ENCODE results near the gene ZEB2.

The ZEB2 gene

DNA sequence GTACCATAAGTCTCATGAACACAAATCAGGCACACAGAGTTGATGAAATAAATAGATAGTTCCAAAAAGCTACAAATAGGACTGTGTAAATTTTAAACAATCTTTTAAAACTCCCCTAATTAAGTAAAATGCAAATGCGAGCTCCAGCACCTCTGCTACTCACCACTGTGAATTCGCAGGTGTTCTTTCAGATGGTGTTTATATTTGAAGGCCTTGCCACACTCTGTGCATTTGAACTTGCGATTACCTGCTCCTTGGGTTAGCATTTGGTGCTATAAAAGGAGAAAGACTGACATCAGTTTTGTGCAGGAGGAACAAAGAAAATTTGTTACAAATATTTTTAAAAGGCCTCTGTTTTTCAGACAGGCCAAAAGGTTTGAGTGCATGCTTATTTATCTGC is 118.9 kb downstream of the ZEB2 start:
- Histone ChIP-seq H3K79me2 (ENCODE audit: insufficient read depth, low read length) (no peaks in the 10 kb centered on the region), H3K9me3 (ENCODE audit: insufficient read depth, low read length) (no peaks in the 10 kb centered on the region), H3K27me3 (ENCODE audit: low read length) (no peaks in the 10 kb centered on the region), H3K4me2 (ENCODE audit: low read depth, low read length, poor library complexity, severe bottlenecking) (peak overlapping the region; percentile 82), H2AFZ (ENCODE audit: low read depth, low read length, severe bottlenecking) (no peak overlapping the region), H3K27ac (ENCODE audit: low read depth, low read length) (peak overlapping the region; percentile 85), H3K4me3 (ENCODE audit: insufficient read depth, low read length, poor library complexity, severe bottlenecking) (peak overlapping the region; percentile 35), H3K36me3 (ENCODE audit: low read length) (peaks cover 11% of the 10 kb centered on the region; the same call in 1 of the 2 replicates), H3K9me2 (replicated peaks; ENCODE audit: insufficient read depth, low read length) (no peaks in the 10 kb centered on the region), H4K20me1 (ENCODE audit: low read depth, low read length) (no peaks in the 10 kb centered on the region), H3F3A (ENCODE audit: insufficient read depth) (peaks cover 13% of the 10 kb centered on the region; the same call in 1 of the 2 replicates), H3K9ac (ENCODE audit: low read length) (peak overlapping the region; percentile 13)
- TF ChIP-seq, protein P1, sequence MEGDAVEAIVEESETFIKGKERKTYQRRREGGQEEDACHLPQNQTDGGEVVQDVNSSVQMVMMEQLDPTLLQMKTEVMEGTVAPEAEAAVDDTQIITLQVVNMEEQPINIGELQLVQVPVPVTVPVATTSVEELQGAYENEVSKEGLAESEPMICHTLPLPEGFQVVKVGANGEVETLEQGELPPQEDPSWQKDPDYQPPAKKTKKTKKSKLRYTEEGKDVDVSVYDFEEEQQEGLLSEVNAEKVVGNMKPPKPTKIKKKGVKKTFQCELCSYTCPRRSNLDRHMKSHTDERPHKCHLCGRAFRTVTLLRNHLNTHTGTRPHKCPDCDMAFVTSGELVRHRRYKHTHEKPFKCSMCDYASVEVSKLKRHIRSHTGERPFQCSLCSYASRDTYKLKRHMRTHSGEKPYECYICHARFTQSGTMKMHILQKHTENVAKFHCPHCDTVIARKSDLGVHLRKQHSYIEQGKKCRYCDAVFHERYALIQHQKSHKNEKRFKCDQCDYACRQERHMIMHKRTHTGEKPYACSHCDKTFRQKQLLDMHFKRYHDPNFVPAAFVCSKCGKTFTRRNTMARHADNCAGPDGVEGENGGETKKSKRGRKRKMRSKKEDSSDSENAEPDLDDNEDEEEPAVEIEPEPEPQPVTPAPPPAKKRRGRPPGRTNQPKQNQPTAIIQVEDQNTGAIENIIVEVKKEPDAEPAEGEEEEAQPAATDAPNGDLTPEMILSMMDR (IDR thresholded peaks at IDR 0.05; ENCODE audit: insufficient read depth, low read length, poor library complexity, severe bottlenecking) = no peak
- TF ChIP-seq EZH2phosphoT487 (conservative IDR thresholded peaks at IDR 0.05; ENCODE audit: low read length) = no peak

DNA sequence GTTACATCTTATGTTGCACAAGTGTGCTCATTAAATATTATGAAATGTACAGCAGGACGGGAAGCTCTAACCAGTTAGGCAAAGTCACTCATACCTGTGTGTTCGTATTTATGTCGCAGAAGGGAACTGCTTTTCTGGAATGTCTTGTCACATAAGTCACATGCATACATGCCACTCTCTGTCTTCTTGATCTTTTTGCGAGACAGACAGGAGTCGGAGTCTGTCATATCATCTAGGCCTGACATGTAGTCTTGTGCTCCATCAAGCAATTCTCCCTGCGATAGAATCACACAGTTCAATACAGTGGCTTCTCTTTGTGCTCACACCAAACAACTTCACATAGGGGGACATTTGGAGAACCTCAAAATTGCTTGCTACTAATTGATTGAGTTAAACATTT is 123.6 kb downstream of the ZEB2 start:
- Histone ChIP-seq H3K36me3 (ENCODE audit: low read length) (peaks cover 14% of the 10 kb centered on the region; the same call in 1 of the 2 replicates), H3K79me2 (ENCODE audit: insufficient read depth, low read length) (no peaks in the 10 kb centered on the region), H2AFZ (ENCODE audit: low read depth, low read length, severe bottlenecking) (no peak overlapping the region), H3F3A (ENCODE audit: insufficient read depth) (peaks cover 8% of the 10 kb centered on the region; the same call in 1 of the 2 replicates), H3K9me2 (replicated peaks; ENCODE audit: insufficient read depth, low read length) (no peaks in the 10 kb centered on the region), H4K20me1 (ENCODE audit: low read depth, low read length) (no peaks in the 10 kb centered on the region), H3K4me2 (ENCODE audit: low read depth, low read length, poor library complexity, severe bottlenecking) (no peak overlapping the region), H3K9ac (ENCODE audit: low read length) (no peak overlapping the region), H3K9me3 (ENCODE audit: insufficient read depth, low read length) (no peaks in the 10 kb centered on the region), H3K27ac (ENCODE audit: low read depth, low read length) (no peak overlapping the region), H3K4me3 (ENCODE audit: insufficient read depth, low read length, poor library complexity, severe bottlenecking) (no peak overlapping the region), H3K27me3 (ENCODE audit: low read length) (no peaks in the 10 kb centered on the region)
- TF ChIP-seq, protein P1 (IDR thresholded peaks at IDR 0.05; ENCODE audit: insufficient read depth, low read length, poor library complexity, severe bottlenecking) = no peak
- no peak for TF ChIP-seq EZH2phosphoT487 (conservative IDR thresholded peaks at IDR 0.05; ENCODE audit: low read length)

DNA sequence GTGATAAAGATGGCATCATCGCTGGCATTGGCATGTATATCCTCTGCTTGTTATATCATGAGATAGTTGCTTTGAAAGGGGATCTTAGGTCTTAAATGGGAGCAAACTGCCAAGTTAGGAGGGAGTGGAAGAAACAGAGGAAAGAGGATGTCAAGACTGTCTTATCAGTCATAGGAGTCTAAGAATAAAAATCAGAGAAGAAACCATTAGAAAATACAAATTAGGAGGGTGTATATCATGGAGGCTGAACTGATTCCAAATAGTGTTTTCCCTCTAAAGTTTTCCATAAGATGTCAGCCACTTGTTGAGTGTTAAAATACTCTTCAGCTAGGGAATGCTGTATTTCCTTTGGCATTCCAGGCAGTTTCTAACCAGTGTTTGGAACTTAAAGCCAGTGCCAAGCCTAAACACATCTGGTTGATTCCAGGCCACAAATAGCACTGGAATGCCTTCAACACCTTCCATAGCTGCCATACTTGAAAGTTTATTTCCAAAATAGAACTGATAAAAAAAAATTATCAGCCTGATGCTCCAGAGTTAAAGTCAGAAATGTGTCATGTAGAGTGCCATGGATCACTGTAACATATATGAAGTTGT is 129.4 kb downstream of the ZEB2 start:
- Histone ChIP-seq H2AFZ (ENCODE audit: low read depth, low read length, severe bottlenecking) (no peak overlapping the region), H3K79me2 (ENCODE audit: insufficient read depth, low read length) (no peaks in the 10 kb centered on the region), H3K4me3 (ENCODE audit: insufficient read depth, low read length, poor library complexity, severe bottlenecking) (no peak overlapping the region), H3F3A (ENCODE audit: insufficient read depth) (no peaks in the 10 kb centered on the region), H3K9me3 (ENCODE audit: insufficient read depth, low read length) (no peaks in the 10 kb centered on the region), H3K36me3 (ENCODE audit: low read length) (peaks cover 3% of the 10 kb centered on the region; the same call in 1 of the 2 replicates), H3K27me3 (ENCODE audit: low read length) (no peaks in the 10 kb centered on the region), H4K20me1 (ENCODE audit: low read depth, low read length) (no peaks in the 10 kb centered on the region), H3K27ac (ENCODE audit: low read depth, low read length) (no peak overlapping the region), H3K4me2 (ENCODE audit: low read depth, low read length, poor library complexity, severe bottlenecking) (no peak overlapping the region), H3K9me2 (replicated peaks; ENCODE audit: insufficient read depth, low read length) (no peaks in the 10 kb centered on the region), H3K9ac (ENCODE audit: low read length) (no peak overlapping the region)
- TF ChIP-seq, protein P1 (IDR thresholded peaks at IDR 0.05; ENCODE audit: insufficient read depth, low read length, poor library complexity, severe bottlenecking) = no peak
- no peak for TF ChIP-seq EZH2phosphoT487 (conservative IDR thresholded peaks at IDR 0.05; ENCODE audit: low read length)

Measured in SU-DHL-6 (cell line).